Inferior parietal cortex (tissue), 1 donor: ENCODE results near the gene FRAT2.

ENCODE experiments used
- DNase-seq: peaks from one replicate; pipeline ENCODE4 v3.0.0-alpha.2; 2016; ENCODE audit errors: extremely low spot score

FRAT2 gene, protein sequence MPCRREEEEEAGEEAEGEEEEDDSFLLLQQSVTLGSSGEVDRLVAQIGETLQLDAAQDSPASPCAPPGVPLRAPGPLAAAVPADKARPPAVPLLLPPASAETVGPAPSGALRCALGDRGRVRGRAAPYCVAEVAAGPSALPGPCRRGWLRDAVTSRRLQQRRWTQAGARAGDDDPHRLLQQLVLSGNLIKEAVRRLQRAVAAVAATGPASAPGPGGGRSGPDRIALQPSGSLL

GRCh38 chr10:97334370-97335175 is at the start of gene FRAT2:
FRAT2 (minus strand) TSS chr10:97334729; CDS start chr10:97334572, 157 bp downstream.
- peak; percentile 86 for DNase-seq

DNA sequence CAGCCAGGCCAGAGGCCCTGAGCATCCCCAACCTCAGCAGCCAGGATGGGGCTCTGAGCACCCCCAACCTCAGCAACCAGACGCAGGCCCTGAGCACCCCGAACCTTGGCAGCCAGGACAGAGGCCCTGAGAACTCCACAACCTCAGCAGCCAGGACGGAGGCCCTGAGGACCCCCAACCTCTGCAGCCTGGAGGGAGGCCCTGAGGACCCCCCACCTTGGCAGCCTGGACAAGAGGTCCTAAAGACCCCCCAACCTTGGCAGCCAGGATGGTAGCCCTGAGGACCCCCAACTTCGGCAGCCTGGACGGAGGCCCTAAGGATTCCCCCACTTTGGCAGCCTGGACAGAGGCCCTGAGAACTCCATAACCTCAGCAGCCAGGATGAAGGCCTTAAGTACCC is 49.6 kb upstream of the FRAT2 start:
- no peak for DNase-seq

DNA sequence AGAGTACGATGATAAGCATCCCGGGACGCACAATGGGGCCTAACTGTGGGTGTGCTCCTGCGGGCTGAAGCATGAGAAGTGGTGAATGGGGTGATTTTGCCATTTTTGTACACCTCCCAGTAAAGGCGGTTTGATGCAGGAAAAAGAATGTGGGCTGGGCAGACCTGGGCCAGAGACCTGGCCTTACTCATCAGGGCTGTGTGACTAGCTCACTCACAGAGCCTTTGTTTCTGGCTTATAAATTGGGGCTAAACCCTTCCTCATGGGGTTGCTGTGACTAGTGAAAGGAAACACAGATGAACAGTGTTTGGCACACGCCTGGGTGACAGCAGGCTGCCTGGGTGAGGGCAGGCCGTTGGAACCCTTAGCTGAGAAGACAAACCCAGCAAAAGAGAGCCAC is 48.6 kb upstream of the FRAT2 start:
- DNase-seq = no peak

GRCh38 chr10:97381626-97382025 is 47.1 kb upstream of the FRAT2 start:
- no peak for DNase-seq

DNA sequence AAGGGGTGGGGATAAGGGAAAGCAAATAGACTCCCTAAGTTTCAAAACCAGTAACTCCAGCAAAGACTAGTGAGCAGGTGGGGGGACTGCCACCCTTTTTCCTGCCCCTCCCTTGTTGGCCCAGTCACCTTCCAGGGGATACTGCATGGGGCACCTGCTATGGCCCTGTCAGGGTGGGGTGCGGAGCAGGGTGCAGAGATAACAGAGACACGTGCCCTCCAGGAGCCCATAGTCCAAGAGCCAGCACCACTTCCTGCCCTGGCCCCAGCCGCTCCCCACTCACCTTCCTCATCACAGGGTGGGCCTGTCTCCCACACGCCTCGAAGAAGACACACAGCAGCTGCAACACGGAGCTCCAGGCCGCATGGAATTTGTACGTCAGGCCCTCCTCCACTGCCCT is 46.0 kb upstream of the FRAT2 start:
- no peak for DNase-seq

DNA sequence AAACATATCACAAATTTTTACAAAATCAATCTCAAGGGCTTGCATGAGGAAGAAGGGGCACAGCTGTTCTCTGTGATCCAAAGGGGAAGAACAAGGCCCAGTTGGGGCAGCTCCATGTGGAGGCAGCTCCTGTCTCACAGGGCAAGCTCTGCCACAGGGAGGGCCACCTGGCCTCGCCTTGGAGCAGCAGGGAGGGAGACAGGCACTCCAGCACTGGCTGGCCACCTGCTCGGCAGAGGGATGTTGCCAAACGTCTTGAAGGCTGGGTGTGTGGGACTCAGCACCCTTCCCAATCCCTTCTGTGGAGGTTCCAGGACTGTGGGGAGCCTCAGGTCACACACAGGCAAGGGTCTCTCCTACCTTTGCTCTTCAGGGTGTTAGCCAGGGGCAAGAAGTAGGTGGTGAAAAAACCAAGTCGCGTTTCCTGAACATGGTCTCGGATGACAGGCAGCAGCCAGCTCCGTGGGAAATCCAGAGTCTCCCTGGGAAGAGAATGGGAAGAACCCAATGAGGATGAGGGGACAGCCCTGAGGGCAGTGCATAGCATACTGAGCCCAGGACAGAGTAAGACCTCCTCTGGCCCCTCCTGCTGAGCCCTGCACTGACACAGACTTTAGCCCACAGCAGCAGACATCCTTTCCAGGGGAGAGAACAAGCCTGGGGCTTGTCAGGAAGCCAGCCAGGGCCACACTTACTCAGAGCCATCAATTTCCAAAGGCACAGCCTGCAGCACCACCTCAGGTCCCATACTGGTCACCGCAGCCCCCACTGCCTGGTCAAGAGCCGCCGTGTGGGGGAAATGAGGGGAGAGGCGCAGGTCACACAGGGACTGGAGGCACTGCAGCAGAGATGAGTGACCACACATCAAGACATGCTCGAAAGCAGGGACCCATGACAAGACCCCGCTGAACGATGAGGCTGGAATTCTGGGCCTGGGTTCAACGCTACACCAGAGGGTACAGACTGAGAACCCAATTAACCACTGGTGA is 44.7 kb upstream of the FRAT2 start:
- DNase-seq = no peak

DNA sequence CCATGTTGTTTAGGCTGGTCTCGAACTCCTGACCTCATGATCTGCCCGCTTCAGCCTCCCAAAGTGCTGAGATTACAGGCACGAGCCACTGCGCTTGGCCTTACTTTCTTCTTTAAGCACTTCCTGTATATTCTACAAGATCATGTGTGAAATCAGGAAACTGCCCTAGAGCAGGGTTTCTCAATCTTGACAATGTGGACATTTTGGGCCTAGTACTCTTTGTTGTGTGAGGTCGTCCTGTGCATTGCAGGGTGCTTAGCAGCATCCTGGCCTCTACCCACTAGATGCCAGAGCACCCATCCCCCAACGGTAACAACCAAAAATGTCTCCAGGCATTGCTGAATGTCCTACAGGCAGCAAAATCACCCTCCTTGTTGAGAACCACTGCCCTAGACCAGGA is 41.9 kb upstream of the FRAT2 start:
- no peak for DNase-seq

DNA sequence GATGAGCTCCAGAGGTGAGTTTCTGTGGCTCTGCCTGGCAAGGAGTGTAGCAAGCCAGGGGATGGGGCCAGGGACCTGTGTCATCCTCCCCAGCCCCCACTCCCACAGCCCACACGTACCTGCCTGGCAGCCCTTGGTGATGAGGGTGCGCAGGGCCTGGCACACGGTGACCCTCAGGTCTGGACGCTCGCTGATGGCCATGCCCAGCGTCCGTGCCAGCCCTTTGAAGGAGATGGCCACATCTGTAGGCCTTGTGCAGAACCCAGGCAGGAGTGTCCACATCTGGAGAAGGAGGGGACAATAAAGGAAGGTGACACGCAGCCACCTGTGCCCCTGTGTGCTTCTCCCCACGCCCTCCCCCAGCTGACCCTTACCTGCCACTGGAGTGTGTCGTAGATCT is 38.9 kb upstream of the FRAT2 start:
- no peak for DNase-seq

GRCh38 chr10:97372233-97372875 is 37.8 kb upstream of the FRAT2 start:
- DNase-seq = no peak

GRCh38 chr10:97371696-97372095 is 37.2 kb upstream of the FRAT2 start:
- no peak for DNase-seq

GRCh38 chr10:97367126-97367649 is 32.7 kb upstream of the FRAT2 start:
- no peak for DNase-seq

- DNase-seq = no peak
These were observed 32.0 kb upstream of the FRAT2 start for GRCh38 chr10:97366572-97366971.

DNA sequence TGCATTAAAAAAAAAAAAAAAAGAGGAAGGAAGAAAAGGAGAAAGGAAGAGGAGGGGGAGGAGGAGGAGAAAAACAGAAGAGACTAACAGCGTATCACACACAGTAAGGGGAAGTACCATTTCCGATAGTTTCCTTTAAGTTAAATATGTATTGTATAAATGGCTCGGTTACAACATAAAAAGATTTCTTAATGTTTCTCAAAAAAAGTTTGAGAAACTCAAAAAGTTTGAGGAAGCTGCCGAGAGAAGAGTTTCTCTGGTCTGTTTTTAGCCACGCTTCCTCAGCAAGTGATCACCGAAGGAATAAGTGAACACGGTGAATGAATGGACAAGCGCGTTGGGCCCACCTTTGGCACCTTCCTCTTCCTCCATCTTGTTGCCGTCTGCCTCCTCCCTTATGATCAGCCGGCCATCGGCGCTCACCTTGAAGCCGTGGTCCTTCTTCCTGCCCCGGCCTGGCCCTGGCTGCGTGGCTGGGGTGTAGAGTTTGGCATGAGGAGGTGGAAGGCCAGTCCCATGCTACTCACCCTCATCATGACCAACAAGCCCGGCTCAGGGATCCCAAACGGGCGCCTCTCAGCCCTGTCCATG is 31.3 kb upstream of the FRAT2 start:
- DNase-seq = no peak

DNA sequence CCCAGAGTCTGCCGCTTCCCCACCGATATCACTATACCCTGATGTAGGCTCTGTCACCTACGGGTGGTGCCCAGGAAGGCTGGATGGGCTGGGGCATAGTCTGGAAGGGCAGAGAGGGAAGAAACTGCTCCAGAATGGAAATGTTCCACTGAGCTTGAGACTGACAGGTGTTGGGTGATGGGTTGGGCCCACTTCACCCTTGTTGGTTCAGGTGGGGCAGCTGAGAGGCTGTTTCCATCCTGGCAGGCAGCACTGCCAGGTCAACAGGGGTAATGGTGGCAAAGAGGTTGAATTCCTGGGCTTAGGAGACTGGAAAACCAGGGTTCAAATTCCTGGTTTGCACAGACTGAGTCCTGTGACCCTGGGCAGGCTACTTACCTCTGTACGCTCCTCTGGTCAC is 28.5 kb upstream of the FRAT2 start:
- DNase-seq = no peak

- no peak for DNase-seq
These were observed 27.9 kb upstream of the FRAT2 start for GRCh38 chr10:97362310-97363033.

- DNase-seq = no peak
These were observed 27.0 kb upstream of the FRAT2 start for GRCh38 chr10:97361537-97361901.

DNA sequence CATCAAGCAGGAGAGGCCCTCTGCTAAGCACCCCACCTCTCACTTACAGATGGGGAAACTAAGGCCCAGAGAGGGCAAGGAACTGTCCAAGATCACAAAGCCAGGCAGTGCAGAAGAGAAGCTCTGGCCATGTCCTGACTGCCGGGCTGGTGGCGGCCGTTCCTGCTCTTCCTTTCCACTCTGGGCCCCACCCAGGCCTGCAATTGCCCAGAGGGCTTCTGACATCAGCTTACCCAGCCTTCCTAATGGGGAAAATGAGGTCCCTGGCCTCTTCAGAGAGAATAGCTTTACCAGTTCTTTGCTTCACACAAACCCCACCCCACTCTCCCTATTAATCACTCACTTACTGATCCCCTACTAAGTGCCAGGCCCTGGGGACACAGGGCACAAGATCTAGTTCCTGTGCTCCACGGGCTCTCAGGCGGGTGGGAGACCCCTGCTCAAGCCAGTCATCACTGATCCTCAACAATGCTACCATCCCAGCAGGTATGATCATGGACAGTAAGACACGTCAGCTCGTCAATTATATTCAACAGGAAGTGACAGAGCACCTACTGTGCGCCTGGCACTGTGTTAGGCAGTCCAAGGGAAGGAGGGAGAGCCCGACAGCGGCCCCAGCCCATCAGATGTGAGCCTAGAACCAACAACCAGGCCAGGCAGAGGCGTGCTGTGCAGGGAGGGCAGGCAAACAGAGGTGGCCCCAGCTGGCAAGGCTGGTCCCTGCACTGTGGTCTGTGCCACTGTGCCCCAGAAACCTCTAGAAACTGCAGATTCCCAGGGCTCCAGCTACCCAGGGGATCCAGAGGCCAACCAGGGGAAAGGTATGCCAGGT is 26.4 kb upstream of the FRAT2 start:
- no peak for DNase-seq

DNA sequence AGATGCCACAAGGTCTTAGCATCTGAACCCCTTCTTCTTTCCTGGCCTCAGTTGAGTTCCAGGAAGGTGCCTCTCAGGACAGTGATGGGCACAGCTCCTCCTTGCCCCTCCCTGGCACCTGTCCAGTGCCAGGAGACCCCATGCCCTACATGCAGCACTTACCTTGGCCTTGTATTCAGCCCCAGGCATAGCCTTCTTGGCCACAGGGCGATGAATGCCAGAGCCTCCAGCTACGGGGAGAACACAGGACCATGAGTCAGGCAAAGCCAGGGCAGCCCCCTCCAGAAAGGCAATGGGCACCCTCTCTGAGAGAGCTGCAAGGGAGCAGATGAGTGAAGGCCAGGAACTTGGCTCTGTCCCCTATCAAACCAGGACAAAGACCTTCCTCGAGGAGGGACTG is 24.3 kb upstream of the FRAT2 start:
- DNase-seq = no peak

GRCh38 chr10:97358349-97358748 is 23.8 kb upstream of the FRAT2 start:
- no peak for DNase-seq

GRCh38 chr10:97356918-97357317 is 22.4 kb upstream of the FRAT2 start:
- no peak for DNase-seq
